IPS-18a (cell line): ENCODE data around the gene ATP2B1.

Experiments
- H3K27ac ChIP-seq: one replicate; pipeline ENCODE4 v1.5.1; 2013; ENCODE audit warnings: low read length
- H3K27me3 ChIP-seq: one replicate; pipeline ENCODE4 v1.6.1; 2013; ENCODE audit warnings: mild to moderate bottlenecking, low read length; ENCODE audit not compliant: control insufficient read depth, insufficient read depth
- H3K36me3 ChIP-seq: one replicate; pipeline ENCODE4 v1.6.1; 2013; ENCODE audit warnings: low read depth, low read length; ENCODE audit not compliant: control insufficient read depth
- H3K4me1 ChIP-seq: one replicate; pipeline ENCODE4 v1.6.1; 2013; ENCODE audit warnings: low read depth, low read length; ENCODE audit not compliant: control insufficient read depth
- H3K4me3 ChIP-seq: one replicate; pipeline ENCODE4 v1.5.1; 2013; ENCODE audit warnings: low read length
- H3K9ac ChIP-seq: one replicate; pipeline ENCODE4 v1.6.1; 2013; ENCODE audit warnings: mild to moderate bottlenecking, low read length, moderate library complexity
- H3K9me3 ChIP-seq: one replicate; pipeline ENCODE4 v1.6.1; 2013; ENCODE audit warnings: low read depth, low read length; ENCODE audit not compliant: control insufficient read depth

ATP2B1 gene

GRCh38 chr12:89546151-89546550 is 162.5 kb downstream of the ATP2B1 start:
- H3K36me3 ChIP-seq: no peaks in the 10 kb centered on the region
- no peak overlapping the region for H3K27ac ChIP-seq
- no peaks in the 10 kb centered on the region for H3K27me3 ChIP-seq
- no peak overlapping the region for H3K4me3 ChIP-seq
- no peaks in the 10 kb centered on the region for H3K9me3 ChIP-seq
- no peak overlapping the region for H3K9ac ChIP-seq
- peaks cover 3% of the 10 kb centered on the region for H3K4me1 ChIP-seq

GRCh38 chr12:89544681-89545184 is 163.9 kb downstream of the ATP2B1 start:
- Histone ChIP-seq H3K4me3 (no peak overlapping the region), H3K36me3 (no peaks in the 10 kb centered on the region), H3K9me3 (no peaks in the 10 kb centered on the region), H3K27ac (no peak overlapping the region), H3K4me1 (peaks cover 3% of the 10 kb centered on the region), H3K27me3 (no peaks in the 10 kb centered on the region), H3K9ac (no peak overlapping the region)

GRCh38 chr12:89544022-89544421 is 164.6 kb downstream of the ATP2B1 start:
- H3K4me3 ChIP-seq: no peak overlapping the region
- H3K27me3 ChIP-seq: no peaks in the 10 kb centered on the region
- H3K9me3 ChIP-seq: no peaks in the 10 kb centered on the region
- no peaks in the 10 kb centered on the region for H3K36me3 ChIP-seq
- no peak overlapping the region for H3K27ac ChIP-seq
- H3K4me1 ChIP-seq: peaks cover 3% of the 10 kb centered on the region
- no peak overlapping the region for H3K9ac ChIP-seq

- no peaks in the 10 kb centered on the region for H3K27me3 ChIP-seq
Measured at GRCh38 chr12:89542912-89543592, 165.6 kb downstream of the ATP2B1 start.

GRCh38 chr12:89542236-89542635 is 166.4 kb downstream of the ATP2B1 start:
- no peaks in the 10 kb centered on the region for H3K36me3 ChIP-seq
- no peak overlapping the region for H3K4me3 ChIP-seq

More at GRCh38 chr12:89542912-89543592, 165.6 kb downstream of the ATP2B1 start:
- Histone ChIP-seq H3K4me3 (no peak overlapping the region), H3K36me3 (no peaks in the 10 kb centered on the region), H3K9ac (no peak overlapping the region), H3K9me3 (no peaks in the 10 kb centered on the region), H3K27ac (no peak overlapping the region), H3K4me1 (peaks cover 3% of the 10 kb centered on the region)

GRCh38 chr12:89540586-89540985 is 168.1 kb downstream of the ATP2B1 start:
- H3K4me3 ChIP-seq: no peak overlapping the region
- H3K4me1 ChIP-seq: peaks cover 3% of the 10 kb centered on the region
- H3K27ac ChIP-seq: no peak overlapping the region
- H3K36me3 ChIP-seq: no peaks in the 10 kb centered on the region
- no peaks in the 10 kb centered on the region for H3K27me3 ChIP-seq
- no peak overlapping the region for H3K9ac ChIP-seq
- no peaks in the 10 kb centered on the region for H3K9me3 ChIP-seq

More at GRCh38 chr12:89542236-89542635, 166.4 kb downstream of the ATP2B1 start:
- Histone ChIP-seq H3K4me1 (peaks cover 3% of the 10 kb centered on the region), H3K27ac (no peak overlapping the region), H3K9me3 (no peaks in the 10 kb centered on the region), H3K9ac (no peak overlapping the region), H3K27me3 (no peaks in the 10 kb centered on the region)

GRCh38 chr12:89539426-89540223 is 169.0 kb downstream of the ATP2B1 start:
- H3K36me3 ChIP-seq: no peaks in the 10 kb centered on the region
- no peak overlapping the region for H3K9ac ChIP-seq
- H3K27me3 ChIP-seq: no peaks in the 10 kb centered on the region
- no peak overlapping the region for H3K4me3 ChIP-seq
- no peaks in the 10 kb centered on the region for H3K9me3 ChIP-seq
- peaks cover 3% of the 10 kb centered on the region for H3K4me1 ChIP-seq
- no peak overlapping the region for H3K27ac ChIP-seq

- Histone ChIP-seq H3K36me3 (no peaks in the 10 kb centered on the region), H3K9me3 (no peaks in the 10 kb centered on the region), H3K9ac (no peak overlapping the region), H3K27ac (no peak overlapping the region), H3K27me3 (no peaks in the 10 kb centered on the region), H3K4me1 (peaks cover 3% of the 10 kb centered on the region), H3K4me3 (no peak overlapping the region)
Measured at GRCh38 chr12:89538897-89539296, 169.7 kb downstream of the ATP2B1 start.
